Loucy (cell line): ENCODE data around the gene PALLD.

Experiments used
- H2AFZ ChIP-seq: fragments of 200-600 bp; sonication (generic); 2 replicates; pipeline ENCODE4 v1.6.0; 2016; ENCODE audit warnings: antibody characterized with exemption, mild to moderate bottlenecking, low read length, moderate library complexity
- H3F3A ChIP-seq: fragments of 200-600 bp; 2 replicates; pipeline ENCODE4 v1.6.0; 2016; ENCODE audit warnings: antibody characterized with exemption, low read depth, mild to moderate bottlenecking
- H3K27me3 ChIP-seq: fragments of 200-600 bp; sonication (generic); 2 replicates; pipeline ENCODE4 v1.6.1; 2014; ENCODE audit warnings: low read length, mild to moderate bottlenecking; ENCODE audit not compliant: insufficient read depth, poor library complexity, severe bottlenecking
- H3K36me3 ChIP-seq: fragments of 200-600 bp; sonication (generic); 2 replicates; pipeline ENCODE4 v1.6.1; 2016; ENCODE audit warnings: low read length; ENCODE audit not compliant: insufficient read depth
- H3K4me1 ChIP-seq: fragments of 200-600 bp; sonication (generic); 2 replicates; pipeline ENCODE4 v1.5.1; 2014; ENCODE audit warnings: low read length, mild to moderate bottlenecking; ENCODE audit not compliant: insufficient read depth, poor library complexity, severe bottlenecking
- H3K4me2 ChIP-seq: fragments of 200-600 bp; sonication (generic); 2 replicates; pipeline ENCODE4 v1.6.0; 2014; ENCODE audit warnings: antibody characterized with exemption, low read length, low read depth, mild to moderate bottlenecking; ENCODE audit not compliant: poor library complexity, severe bottlenecking
- H3K4me3 ChIP-seq: fragments of 200-600 bp; sonication (generic); 2 replicates; pipeline ENCODE4 v1.5.1; 2014; ENCODE audit warnings: low read length, mild to moderate bottlenecking, mixed read lengths; ENCODE audit not compliant: poor library complexity, severe bottlenecking
- H3K79me2 ChIP-seq: fragments of 200-600 bp; sonication (generic); 2 replicates; pipeline ENCODE4 v1.6.1; 2014; ENCODE audit warnings: low read length; ENCODE audit not compliant: insufficient read depth
- H3K9ac ChIP-seq: fragments of 200-600 bp; sonication (generic); 2 replicates; pipeline ENCODE4 v1.6.0; 2014; ENCODE audit warnings: mild to moderate bottlenecking, low read depth, low read length, moderate library complexity; ENCODE audit not compliant: poor library complexity, severe bottlenecking
- H3K9me2 ChIP-seq: fragments of 200-600 bp; sonication (generic); replicated peaks from 2 replicates; pipeline ENCODE4 v1.6.1; 2016; ENCODE audit warnings: low read depth, low read length, mixed read lengths
- H3K9me3 ChIP-seq: fragments of 200-600 bp; sonication (generic); 2 replicates; pipeline ENCODE4 v1.6.1; 2014; ENCODE audit warnings: mild to moderate bottlenecking, antibody characterized with exemption, low read length, low read depth; ENCODE audit not compliant: insufficient read depth
- H4K20me1 ChIP-seq: fragments of 200-600 bp; sonication (generic); 2 replicates; pipeline ENCODE4 v1.6.0; 2014; ENCODE audit warnings: antibody characterized with exemption, low read length, mild to moderate bottlenecking; ENCODE audit not compliant: insufficient read depth, poor library complexity, severe bottlenecking
- CTCF ChIP-seq: fragments of 200-600 bp; sonication (generic); conservative IDR thresholded peaks from 2 replicates; pipeline ENCODE4 v1.5.1; 2014; ENCODE audit warnings: mild to moderate bottlenecking, antibody characterized with exemption, low read length
- EZH2phosphoT487 ChIP-seq: fragments of 200-600 bp; IDR thresholded peaks from 2 replicates; pipeline ENCODE4 v1.6.1; 2018; ENCODE audit warnings: antibody characterized with exemption, mild to moderate bottlenecking, moderate library complexity, borderline replicate concordance

The PALLD gene

GRCh38 chr4:168507178-168507815, 10.4 kb downstream of the PALLD start:
- Histone ChIP-seq H3F3A (no peaks in the 10 kb centered on the region), H3K9ac (no peak overlapping the region), H3K4me3 (no peak overlapping the region), H3K79me2 (no peaks in the 10 kb centered on the region), H3K4me2 (no peak overlapping the region), H3K27me3 (no peaks in the 10 kb centered on the region), H4K20me1 (no peaks in the 10 kb centered on the region), H2AFZ (peak overlapping the region; percentile 15; the same call in 1 of the 2 replicates), H3K9me2 (no peaks in the 10 kb centered on the region), H3K36me3 (no peaks in the 10 kb centered on the region), H3K4me1 (peaks cover 20% of the 10 kb centered on the region), H3K9me3 (no peaks in the 10 kb centered on the region)
- TF ChIP-seq EZH2phosphoT487, result no peak
- no peak for TF ChIP-seq CTCF

- Histone ChIP-seq H3K4me1 (peaks cover 30% of the 10 kb centered on the region), H3K9ac (no peak overlapping the region), H3K4me2 (no peak overlapping the region), H3K9me3 (no peaks in the 10 kb centered on the region), H3F3A (no peaks in the 10 kb centered on the region), H3K79me2 (no peaks in the 10 kb centered on the region), H3K27me3 (no peaks in the 10 kb centered on the region), H2AFZ (no peak overlapping the region), H3K36me3 (no peaks in the 10 kb centered on the region), H3K4me3 (no peak overlapping the region), H3K9me2 (no peaks in the 10 kb centered on the region), H4K20me1 (no peaks in the 10 kb centered on the region)
- no peak for TF ChIP-seq CTCF
- no peak for TF ChIP-seq EZH2phosphoT487
Observed at GRCh38 chr4:168508683-168509082, 11.8 kb downstream of the PALLD start.

- no peaks in the 10 kb centered on the region for H3K79me2 ChIP-seq
- H3F3A ChIP-seq, result no peaks in the 10 kb centered on the region
- no peak overlapping the region for H3K9ac ChIP-seq
- no peaks in the 10 kb centered on the region for H4K20me1 ChIP-seq
- 0 out of 2 replicates have a peak overlapping the region, but pooled peaks have one; percentile 53 for H2AFZ ChIP-seq
- no peak overlapping the region for H3K4me2 ChIP-seq
- no peaks in the 10 kb centered on the region for H3K36me3 ChIP-seq
- peaks cover 30% of the 10 kb centered on the region for H3K4me1 ChIP-seq
- H3K4me3 ChIP-seq, result no peak overlapping the region
- TF ChIP-seq CTCF (no peak), EZH2phosphoT487 (no peak)
- H3K27me3 ChIP-seq, result no peaks in the 10 kb centered on the region
- no peaks in the 10 kb centered on the region for H3K9me3 ChIP-seq
- H3K9me2 ChIP-seq, result no peaks in the 10 kb centered on the region
Observed at GRCh38 chr4:168509786-168510185, 12.9 kb downstream of the PALLD start.
